ENCODE results near the gene ASB13.

ASB13 gene

GRCh38 chr10:5640501-5640900 lies 25.9 kb downstream of the ASB13 start:
- TF ChIP-seq CTCF (conservative IDR thresholded peaks at IDR 0.05; ENCODE audit: low read length): no peak
- H3K4me3 ChIP-seq (ENCODE audit: low read length): no peak overlapping the region
- no peak for DNase-seq (ENCODE audit: low read depth)

GRCh38 chr10:5640036-5640435 lies 26.4 kb downstream of the ASB13 start:
- no peak for TF ChIP-seq CTCF (conservative IDR thresholded peaks at IDR 0.05; ENCODE audit: low read length)
- H3K4me3 ChIP-seq (ENCODE audit: low read length): no peak overlapping the region
- no peak for DNase-seq (ENCODE audit: low read depth)

GRCh38 chr10:5639066-5639465 lies 27.3 kb downstream of the ASB13 start:
- DNase-seq (ENCODE audit: low read depth): no peak
- TF ChIP-seq CTCF (conservative IDR thresholded peaks at IDR 0.05; ENCODE audit: low read length): no peak
- H3K4me3 ChIP-seq (ENCODE audit: low read length): no peak overlapping the region

DNA sequence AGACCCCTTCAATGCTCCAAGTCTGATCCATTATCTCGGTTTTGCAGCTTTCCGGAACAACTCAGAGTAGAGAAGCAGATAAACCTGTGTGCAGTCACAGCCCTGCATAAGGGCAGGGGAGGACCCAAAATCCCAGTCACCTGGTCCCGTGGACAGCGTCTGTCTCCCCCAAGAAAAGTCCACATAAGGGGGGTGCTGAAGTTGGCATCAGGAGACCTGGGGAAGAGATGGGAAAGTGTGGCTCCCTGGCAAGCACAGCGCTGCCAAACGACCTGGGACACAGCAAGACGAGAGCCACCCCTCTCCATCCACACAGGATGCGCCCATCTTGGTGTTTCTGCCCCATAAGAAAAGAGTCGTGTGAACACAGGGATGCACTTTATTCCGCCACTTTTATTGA lies 27.9 kb downstream of the ASB13 start:
- H3K4me3 ChIP-seq (ENCODE audit: low read length): no peak overlapping the region
- TF ChIP-seq CTCF (conservative IDR thresholded peaks at IDR 0.05; ENCODE audit: low read length): no peak
- no peak for DNase-seq (ENCODE audit: low read depth)

DNA sequence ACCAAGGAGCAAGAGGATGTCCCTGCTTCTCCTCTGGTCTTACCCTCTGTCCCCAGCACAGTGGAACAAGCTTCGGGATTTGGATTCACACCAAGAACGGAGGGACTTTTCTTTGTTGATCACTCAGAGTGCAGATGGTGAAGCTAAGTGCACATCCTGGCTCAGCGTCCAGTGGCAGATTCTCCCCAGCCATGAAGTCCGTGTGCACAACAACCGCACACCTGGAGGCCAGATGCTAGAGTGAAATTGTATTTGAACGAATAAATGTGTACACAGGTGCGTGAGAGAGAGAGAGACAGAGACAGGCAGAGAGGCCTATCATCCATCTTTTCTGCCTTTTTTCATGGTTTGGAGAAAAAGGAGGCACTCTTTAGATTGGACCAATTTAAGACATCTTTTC lies 31.5 kb downstream of the ASB13 start:
- TF ChIP-seq CTCF (conservative IDR thresholded peaks at IDR 0.05; ENCODE audit: low read length): no peak
- H3K4me3 ChIP-seq (ENCODE audit: low read length): no peak overlapping the region
- DNase-seq (ENCODE audit: low read depth): no peak

DNA sequence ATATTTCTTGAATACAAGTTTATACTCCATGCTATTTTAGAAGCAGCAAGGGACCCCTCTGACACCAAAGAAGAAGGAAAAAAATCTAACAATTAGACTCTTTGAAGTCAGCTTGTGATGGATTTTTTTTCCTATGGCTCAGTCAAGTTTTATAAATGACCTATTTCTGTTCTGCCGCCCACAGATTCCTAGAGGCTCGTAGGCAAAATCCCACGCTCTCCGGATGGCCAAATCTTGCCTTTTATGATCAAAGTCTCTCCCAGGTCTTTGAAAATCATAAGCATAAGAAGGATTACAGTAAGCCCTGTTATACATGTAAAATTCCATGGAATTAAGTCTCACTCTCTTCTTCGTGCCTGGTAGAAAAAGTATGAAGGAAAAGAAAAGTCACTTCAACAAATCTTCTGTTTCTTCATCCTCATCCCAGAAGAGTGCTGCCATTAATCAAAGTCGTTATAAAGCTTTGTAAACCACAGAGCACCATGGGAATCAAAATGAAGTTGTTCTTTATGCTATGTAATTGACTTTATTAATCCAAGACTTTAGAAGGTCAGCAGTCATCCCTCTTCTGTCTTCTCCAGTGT lies 33.1 kb downstream of the ASB13 start:
- DNase-seq (ENCODE audit: low read depth): no peak
- TF ChIP-seq CTCF (conservative IDR thresholded peaks at IDR 0.05; ENCODE audit: low read length): no peak

DNA sequence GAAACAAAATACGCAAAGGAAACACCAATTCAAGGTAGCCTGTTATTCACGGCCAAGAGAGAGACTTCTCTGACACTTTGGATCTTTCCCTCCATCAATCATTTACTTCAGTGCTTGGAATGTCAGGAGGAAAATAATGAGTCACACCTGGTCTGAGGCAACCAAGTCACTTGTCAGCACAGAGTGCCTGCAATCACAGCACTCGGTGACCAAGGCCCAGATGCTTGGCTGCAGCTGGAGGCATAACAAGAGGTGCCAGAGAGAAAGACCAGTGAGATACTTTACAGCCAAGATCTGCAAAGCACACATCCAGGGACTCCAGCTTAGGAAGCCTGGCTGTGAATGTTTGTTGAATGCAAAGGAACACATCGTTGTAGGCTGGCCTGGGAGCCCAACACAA lies 33.9 kb downstream of the ASB13 start:
- no peak overlapping the region for H3K4me3 ChIP-seq (ENCODE audit: low read length)
- DNase-seq (ENCODE audit: low read depth): peak; percentile 47
- no peak for TF ChIP-seq CTCF (conservative IDR thresholded peaks at IDR 0.05; ENCODE audit: low read length)

More for the DNA sequence above, 33.1 kb downstream of the ASB13 start:
- no peak overlapping the region for H3K4me3 ChIP-seq (ENCODE audit: low read length)
